ENCODE data around the gene KAZN.

The KAZN gene

GRCh38 chr1:14855268-14855667 is 256.8 kb downstream of the KAZN start:
- no peak for DNase-seq (ENCODE audit: low read depth)

DNA sequence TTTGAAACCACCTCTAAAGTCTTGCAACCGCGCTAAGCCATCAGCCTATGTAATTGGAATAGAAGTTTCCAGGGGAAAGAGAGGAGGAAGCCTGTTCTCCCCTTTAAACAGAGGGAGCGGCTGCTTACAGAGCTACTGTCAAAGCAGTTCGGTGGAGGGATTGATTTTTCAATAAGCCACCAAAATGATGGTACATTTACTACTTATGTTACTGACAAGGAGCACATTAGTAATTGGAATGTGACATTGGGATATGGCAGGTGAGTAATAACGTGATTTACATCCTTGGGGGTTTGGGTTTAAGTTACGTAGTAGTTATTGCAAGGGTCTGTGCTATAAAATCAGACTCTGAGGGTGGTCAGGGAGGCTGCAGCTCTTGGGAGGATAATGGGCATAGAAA is 257.3 kb downstream of the KAZN start:
- DNase-seq (ENCODE audit: low read depth) = no peak

DNA sequence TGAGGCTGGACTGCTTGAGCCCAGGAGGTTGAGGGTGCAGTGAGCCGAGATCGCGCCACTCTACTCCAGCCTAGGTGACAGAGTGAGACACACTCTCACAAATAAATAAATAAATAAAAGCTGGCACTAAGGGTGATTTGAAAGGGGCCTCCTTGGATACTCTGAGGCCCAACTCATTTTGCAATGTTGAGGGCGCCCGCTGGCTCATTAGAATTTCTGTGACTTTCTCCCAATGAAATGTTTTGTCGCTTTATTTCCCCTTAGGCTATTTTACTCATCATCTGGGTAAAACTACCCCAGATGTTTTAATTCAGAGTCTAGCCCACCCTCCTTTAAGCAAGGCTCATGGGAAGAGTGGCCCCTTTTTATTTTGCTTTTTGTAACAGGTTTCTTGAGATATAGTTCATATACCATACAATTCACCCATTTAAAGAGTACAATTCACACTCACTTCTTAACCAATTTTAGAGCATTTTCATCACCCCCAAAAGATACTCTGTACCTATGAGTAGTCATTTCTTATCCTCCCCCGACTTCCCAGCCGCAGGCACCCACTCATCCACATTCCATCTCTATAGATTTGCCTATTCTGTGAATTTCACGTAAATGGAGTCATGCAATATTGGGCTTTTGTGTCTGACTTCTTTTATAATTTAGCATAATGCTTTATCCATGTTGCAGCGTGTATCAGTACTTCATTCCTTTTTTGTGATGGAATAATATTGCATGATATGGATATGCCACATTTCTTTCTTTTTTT is 259.1 kb downstream of the KAZN start:
- no peak for DNase-seq (ENCODE audit: low read depth)

- DNase-seq (ENCODE audit: low read depth) = no peak
Measured at GRCh38 chr1:14862114-14862771, 263.8 kb downstream of the KAZN start.

DNA sequence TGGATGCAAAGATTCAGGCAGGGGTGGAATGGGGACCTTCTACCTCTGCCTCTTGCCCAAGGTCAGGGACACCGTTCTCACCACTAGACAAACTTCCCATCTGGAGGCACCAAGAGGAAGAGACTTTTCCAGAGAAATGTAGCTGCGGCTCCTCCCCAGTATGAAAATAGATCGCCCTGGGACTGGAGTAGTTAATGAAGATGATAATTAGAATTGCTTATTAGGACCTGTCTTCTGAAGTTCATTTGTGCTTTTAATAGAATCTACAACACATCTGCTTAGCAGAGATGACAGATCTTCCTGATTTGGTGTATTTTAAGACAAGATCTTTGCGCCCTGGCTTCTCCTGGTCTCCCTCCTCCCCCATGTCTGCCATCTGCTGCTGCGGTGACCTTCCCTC is 266.6 kb downstream of the KAZN start:
- DNase-seq (ENCODE audit: low read depth) = no peak

DNA sequence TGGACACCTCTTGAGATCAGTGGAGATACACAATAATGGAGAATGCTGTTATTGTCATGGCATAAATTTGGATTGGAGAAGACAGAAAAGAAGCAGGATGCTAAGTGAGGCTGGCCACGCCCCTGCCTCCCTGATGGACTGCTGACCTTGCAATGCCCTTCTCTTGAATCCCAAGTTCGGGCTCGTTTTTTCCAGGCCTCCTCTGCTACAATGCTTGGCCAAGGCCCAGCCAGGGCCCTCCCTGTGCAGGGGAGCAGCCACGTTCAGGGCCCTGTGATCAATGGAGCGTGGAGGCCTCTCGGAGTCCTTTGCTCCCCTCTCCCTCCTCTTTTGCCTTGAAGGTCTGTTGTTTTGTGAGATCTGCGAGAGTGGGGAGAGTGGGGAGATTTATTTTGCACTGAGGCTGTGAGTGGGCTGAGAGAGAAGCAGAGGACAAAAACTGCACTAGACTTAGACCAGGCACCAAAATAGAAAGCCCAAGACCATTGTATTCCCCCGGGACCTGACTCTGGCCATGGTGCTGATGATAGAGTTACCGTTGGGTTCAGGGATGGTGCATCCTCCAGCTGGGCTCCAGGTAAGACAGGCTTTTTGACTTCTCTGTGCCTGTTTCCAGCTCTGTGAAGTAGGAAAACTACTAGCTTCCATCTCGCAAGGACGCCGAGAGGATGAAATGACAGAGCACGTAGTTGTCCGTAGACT is 268.6 kb downstream of the KAZN start:
- no peak for DNase-seq (ENCODE audit: low read depth)

DNA sequence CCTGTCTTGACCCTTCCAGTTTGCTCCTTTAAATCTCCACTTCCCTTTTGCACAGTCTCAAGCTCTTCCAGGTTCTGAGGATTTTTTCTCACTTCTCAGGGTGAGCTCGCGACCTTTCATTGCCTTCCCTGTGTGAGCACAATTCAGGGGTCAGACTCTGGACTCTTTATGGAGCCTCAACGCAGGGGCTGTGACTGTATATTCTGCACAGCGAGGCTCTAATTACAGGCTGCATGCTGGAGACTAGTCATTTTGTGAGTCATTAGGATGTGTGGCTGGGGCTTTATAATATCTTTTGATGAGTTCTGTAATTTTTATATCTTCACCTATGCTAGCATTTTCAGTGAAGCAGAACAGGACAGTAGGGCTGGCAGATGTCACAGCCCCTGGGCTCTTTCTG is 270.7 kb downstream of the KAZN start:
- DNase-seq (ENCODE audit: low read depth) = no peak

- DNase-seq (ENCODE audit: low read depth) = no peak
Measured at GRCh38 chr1:14871218-14871970, 272.9 kb downstream of the KAZN start.

DNA sequence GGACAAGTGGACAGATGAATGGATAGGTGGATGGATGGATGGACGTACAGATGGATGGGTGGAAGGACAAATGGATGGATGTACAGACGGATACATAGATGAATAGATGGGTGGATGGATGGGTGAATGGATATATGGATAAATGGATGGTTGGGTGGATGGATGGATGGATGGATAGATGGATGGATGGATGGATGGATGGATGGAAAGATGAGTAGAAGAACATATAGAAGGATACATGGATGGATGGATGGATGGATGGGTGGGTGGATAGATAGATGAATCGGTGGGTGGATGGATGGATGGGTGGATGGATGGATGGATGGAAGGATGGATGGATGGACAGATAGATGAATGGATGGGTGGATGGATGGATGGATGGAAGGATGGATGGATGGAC is 274.3 kb downstream of the KAZN start:
- DNase-seq (ENCODE audit: low read depth) = no peak

GRCh38 chr1:14873677-14874076 is 275.2 kb downstream of the KAZN start:
- no peak for DNase-seq (ENCODE audit: low read depth)

DNA sequence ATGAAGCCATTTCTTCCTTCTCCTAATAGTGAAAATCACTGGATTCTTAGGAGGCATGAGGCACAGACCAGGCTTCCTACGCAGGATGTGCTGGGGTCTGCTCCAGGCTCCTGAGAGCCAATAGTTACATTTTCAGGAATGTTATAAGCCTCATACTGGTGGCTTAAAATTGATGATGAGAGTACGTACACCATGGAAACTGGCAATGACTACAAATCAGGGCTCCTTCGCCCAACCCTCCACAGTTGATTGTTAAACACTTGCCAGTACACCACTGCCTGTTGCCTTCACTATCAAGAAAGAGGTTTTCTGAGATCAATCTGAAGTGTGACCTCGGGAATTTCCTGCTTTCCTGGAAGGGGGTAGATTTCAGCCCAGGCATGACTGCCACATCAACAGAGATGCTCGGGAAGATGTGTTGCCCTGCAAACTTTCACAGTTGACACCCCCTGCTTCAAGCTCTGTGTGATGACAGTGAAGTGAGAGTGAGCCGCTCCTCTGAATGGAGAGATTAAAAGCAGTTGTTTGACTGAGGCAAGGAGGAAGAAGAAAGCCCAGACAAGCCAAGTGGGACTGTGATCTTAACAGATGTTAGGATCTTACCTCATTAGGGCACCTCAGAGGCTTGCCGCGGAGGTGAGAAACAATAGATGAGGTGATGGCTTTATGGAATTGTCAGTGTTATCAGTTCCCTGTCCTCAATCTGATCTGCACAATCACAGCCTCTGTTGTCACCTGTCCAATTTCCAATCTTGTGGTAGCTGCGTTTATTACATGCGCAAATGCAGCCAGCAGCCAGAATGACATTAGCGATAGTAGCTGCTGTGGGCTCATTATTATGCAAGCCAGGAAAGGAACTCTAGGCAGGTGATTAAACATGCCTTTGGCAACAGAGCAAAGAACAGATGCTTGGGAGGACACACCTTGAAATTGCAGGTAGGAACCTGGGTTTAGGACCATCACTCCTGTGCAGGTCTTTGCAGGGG is 277.3 kb downstream of the KAZN start:
- no peak for DNase-seq (ENCODE audit: low read depth)

- DNase-seq (ENCODE audit: low read depth) = no peak
Measured at GRCh38 chr1:14876747-14877146, 278.3 kb downstream of the KAZN start.

DNA sequence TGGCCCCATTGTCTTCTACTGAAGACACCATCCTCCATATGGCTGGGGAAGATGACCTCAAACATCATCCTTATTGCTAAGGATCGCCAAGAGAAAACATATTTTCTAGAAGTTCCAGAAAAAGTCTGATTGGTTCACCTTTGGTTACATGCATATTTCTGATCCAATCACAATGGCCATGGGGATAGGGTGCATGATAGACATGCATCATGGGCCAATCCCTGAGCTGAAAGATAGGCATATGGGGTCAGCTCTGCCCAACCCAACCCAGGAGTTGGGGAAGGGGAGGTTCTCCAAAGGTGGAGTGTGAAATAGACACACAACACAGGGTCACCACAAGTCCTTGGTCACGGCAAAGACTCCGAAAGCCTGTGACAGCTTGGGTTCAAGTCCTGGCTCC is 278.7 kb downstream of the KAZN start:
- DNase-seq (ENCODE audit: low read depth) = no peak

DNA sequence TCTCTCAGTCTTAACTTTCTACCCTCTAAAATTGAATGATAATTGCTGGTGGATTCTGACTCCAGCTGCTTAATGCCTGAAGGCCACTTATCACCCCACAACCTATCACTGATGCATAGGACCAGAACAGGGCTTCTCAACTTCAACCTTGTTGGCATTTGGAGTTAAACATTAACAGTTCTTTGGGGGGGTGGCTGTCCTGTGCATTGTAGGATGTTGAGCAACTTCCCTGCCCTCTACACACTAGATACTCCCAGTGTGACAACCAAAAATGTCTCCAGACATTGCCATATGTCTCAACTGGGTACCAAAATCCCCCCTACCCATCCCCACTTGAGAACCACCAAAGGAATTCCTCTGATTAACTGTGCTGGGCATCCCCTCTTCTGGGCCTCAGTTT is 279.6 kb downstream of the KAZN start:
- DNase-seq (ENCODE audit: low read depth) = no peak

GRCh38 chr1:14878951-14879350 is 280.5 kb downstream of the KAZN start:
- no peak for DNase-seq (ENCODE audit: low read depth)

DNA sequence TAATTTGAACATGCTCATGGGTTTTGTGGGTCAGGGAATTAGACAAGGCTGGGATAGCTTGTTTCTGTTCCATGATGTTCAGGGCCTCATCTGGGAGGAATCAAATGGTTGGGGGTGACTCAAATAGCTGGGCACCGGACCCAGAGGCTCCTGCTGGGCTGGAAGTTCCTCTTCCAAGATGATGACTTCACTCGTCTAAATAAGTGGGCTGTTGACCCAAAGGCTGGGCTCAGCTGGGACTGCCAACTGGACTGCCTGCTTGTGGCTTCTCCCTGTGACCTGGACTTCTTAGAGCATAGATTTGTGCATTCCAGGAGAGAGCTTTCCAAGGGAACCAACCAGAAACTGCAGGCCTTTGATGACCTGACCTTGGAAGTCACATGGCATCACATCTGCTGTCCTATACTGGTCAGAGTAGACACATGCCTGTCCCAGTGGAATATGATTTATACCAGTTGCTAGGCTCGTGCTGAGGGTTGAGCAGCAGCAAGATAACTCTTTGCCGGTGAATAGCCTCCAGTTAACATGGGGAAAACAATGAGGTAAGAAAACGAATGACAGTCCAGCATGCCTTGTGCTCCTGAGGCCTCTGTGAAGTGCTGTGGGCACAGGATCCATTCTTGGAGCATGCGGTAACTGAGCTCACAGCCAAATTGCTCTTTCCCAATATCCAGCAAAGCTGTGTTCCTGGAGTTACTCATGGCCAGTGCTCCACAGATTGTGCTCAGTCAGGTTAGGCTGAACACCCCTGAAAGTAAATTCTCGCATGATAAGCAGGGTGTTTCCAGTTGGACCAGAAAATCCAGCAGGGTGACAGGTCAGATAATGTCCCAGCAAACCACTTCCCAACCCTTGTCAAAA is 282.2 kb downstream of the KAZN start:
- no peak for DNase-seq (ENCODE audit: low read depth)

DNA sequence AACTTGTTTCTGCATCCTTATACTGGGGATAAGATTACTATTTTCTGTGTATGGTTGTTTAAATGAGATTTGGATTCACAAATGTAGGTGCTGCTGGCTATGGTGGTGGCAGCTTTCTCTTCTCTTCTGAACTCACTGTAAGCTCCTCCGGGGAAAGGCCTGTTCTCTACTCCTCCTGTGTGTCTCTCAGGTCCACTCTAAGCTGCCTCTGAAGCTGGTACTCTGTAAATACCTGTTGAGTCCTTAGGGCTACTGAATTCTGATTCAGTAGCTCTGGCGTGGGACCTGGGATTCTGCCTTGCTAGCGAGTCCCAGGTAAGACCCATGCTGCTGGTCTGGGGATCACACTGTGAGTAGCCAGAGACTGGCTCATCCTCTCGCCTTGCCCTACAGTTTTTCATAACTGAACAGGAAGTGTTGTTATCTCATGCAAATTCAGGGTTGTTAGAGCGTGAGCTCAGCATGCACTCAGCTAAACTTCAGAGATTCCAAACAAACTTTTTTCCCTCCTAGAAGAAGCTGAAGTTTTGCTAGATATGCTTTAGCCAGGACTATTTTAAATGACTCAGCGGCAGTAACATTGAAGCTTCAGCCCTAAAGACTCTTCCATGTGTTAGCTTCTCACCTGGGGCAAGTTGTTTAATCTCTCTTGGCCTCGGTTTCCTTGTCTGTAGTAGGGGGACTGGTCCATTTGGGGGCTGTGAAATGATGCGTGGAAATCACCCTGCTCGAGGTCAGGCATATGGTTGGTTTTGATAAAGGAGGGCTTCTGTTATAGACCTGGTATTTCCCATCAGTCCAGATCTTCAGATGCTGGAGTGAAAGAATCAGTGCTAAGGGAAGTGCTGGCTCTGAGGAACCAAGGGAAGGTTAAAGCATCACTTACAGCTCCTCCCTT is 283.5 kb downstream of the KAZN start:
- DNase-seq (ENCODE audit: low read depth) = no peak

DNA sequence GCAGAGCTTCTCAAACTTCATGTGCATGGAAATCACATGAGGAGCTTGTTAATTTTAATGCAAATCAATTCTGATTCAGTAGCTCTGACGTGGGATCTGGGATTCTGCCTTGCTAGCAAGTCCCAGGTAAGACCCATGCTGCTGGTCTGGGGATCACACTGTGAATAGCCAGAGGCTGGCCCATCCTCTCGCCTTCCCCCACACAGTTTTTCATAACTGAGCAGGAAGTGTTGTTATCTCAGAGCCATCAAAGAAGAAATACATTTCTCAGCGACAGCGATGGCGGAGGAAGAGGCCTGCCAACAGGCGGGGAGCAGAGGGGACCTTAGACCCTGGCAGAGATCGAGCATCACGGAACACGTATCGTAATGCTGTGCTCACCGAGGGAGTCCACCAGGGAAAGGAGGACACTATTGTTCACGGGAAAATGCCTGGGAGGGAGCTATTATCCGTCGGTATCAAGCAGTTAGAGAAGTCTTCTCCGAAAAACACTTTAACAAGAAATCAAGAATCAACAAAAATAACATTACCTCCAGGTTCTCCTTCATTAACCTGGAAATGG is 286.2 kb downstream of the KAZN start:
- DNase-seq (ENCODE audit: low read depth) = no peak

DNA sequence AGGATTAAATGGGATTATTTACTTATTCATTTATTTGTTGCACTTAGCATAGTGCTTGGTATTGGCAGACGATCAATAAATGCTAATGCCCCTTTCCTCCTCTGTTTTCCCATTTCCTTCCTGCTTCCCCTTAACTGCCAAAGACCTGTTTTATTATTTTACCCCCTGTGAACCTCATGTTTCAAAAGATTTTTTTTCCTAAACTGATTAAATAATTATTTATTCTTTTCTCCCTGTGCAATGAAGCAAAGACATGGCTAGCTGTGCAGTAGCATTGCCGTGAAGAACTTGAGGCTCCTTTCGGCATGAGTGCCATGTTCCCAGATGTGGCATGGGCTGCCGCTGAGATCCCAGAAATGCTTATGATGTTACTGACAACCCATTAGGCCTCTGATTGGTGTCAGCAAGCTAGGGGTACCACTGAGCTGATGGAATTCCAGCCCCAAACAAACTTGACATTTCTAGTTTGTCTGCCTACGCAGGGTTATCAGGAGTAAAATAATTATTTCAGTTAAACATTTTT is 288.6 kb downstream of the KAZN start:
- DNase-seq (ENCODE audit: low read depth) = no peak
